HG03521 (cell line): ENCODE results near the gene SEZ6.

Experiments
- ATAC-seq: cut with Tn5 transposase; IDR thresholded peaks from one replicate; pipeline ENCODE4 v1.9.1; 2021; ENCODE audit warnings: mild to moderate bottlenecking, moderate library complexity; ENCODE audit not compliant: unreplicated experiment

Gene SEZ6

GRCh38 chr17:28907709-28908475 lies 97.9 kb downstream of the SEZ6 start:
- no peak for ATAC-seq

GRCh38 chr17:28906706-28907438 lies 99.0 kb downstream of the SEZ6 start:
- ATAC-seq, result no peak

GRCh38 chr17:28906276-28906675 lies 99.6 kb downstream of the SEZ6 start:
- ATAC-seq, result no peak
